K562 (cell line): Measurements from ENCODE around the gene ECSCR. TPM values are rescaled to one million over a fixed set of nuclear protein-coding genes. Genes with fewer than 3 reads are reported as not detected.
A peak's percentile ranks its signal among the peaks of the same experiment; 100 is the strongest.

ENCODE experiments used
- ATF7 ChIP-seq: fragments of 450-650 bp; IDR thresholded peaks from 2 replicates; pipeline ENCODE4 v1.7.1; 2014; ENCODE audit warnings: mild to moderate bottlenecking, moderate library complexity
- BRD4 ChIP-seq: fragments of 200-600 bp; sonication (generic); IDR thresholded peaks from 2 replicates; pipeline ENCODE4 v1.6.1; 2017; ENCODE audit warnings: inconsistent platforms
- E2F3 ChIP-seq: fragments of 250-450 bp; sonication (Bioruptor Pico); IDR thresholded peaks from 2 replicates; pipeline ENCODE4 v1.4.0; 2020; ENCODE audit warnings: mild to moderate bottlenecking
- FOXJ2 ChIP-seq: fragments of 200-800 bp; sonication (Bioruptor generic); IDR thresholded peaks from 2 replicates; pipeline ENCODE4 v1.6.1; 2016; ENCODE audit warnings: missing genetic modification characterization, missing compliant biosample characterization
- GABPA ChIP-seq: fragments of 200-800 bp; sonication (Bioruptor generic); conservative IDR thresholded peaks from 2 replicates; pipeline ENCODE4 v1.6.1; 2016; ENCODE audit warnings: low read depth, missing genetic modification characterization, missing compliant biosample characterization
- JUN ChIP-seq, 2 experiments: sonication (generic) in 1 of 2; formaldehyde crosslinking in 1 of 2; IDR thresholded peaks; 2 replicates each; pipeline versions ENCODE4 v1.6.1 to v1.8.0; 2012 to 2022; ENCODE audit warnings: borderline replicate concordance in 2 of 2, mild to moderate bottlenecking in 2 of 2, improper control_type of control experiment in 1 of 2, low read depth in 1 of 2, low read length in 1 of 2, missing genetic modification reagents in 1 of 2
- KAT7 ChIP-seq: sonication (generic); formaldehyde crosslinking; IDR thresholded peaks from 2 replicates; pipeline ENCODE4 v1.8.0; 2022; ENCODE audit warnings: missing genetic modification reagents, mild to moderate bottlenecking, borderline replicate concordance
- NONO ChIP-seq, 2 experiments: fragments of 200-400 bp in 1 of 2; fragments of 450-650 bp in 1 of 2; formaldehyde crosslinking in 1 of 2; IDR thresholded peaks; 2 replicates each; pipeline ENCODE4 v1.6.1; 2017; ENCODE audit warnings: low read depth in 2 of 2, mild to moderate bottlenecking in 2 of 2, moderate library complexity in 2 of 2, low read length in 1 of 2
- SMARCB1 ChIP-seq: IDR thresholded peaks from 2 replicates; pipeline ENCODE4 v1.6.1; 2011; ENCODE audit warnings: improper control_type of control experiment, low read depth; ENCODE audit not compliant: insufficient read length
- SRSF1 ChIP-seq: fragments of 200-400 bp; formaldehyde crosslinking; IDR thresholded peaks from 2 replicates; pipeline ENCODE4 v1.6.1; 2017; ENCODE audit warnings: mild to moderate bottlenecking, low read depth, low read length, moderate library complexity
- ZNF197 ChIP-seq: fragments of 200-800 bp; sonication (Bioruptor generic); IDR thresholded peaks from 2 replicates; pipeline ENCODE4 v1.6.1; 2016; ENCODE audit warnings: low read depth, missing genetic modification characterization, missing compliant biosample characterization
- polyA plus RNA-seq, 8 experiments: library from polyadenylated mRNA; depleted of rRNA in 4 of 8; stranded (reverse) in 5 of 8; unstranded in 3 of 8; fragments of >200 nt; fragmentation: Nextera tagmentation in 2 of 8; fragmentation: Illumina TruSeq in 1 of 8; extraction: Ambion mirVana in 2 of 8; extraction: Trizol in 1 of 8; gene quantifications; 2 replicates each; pipeline versions ENCODE4 v1.2.1 to v1.2.3, GENCODE V29; 2011 to 2014; ENCODE audit warnings: inconsistent platforms in 1 of 8, missing spikeins in 1 of 8
- total RNA-seq, 7 experiments: library from RNA; depleted of rRNA in 6 of 7; stranded (reverse); fragments of >200 nt in 6 of 7; fragmentation: Illumina TruSeq in 2 of 7; extraction: Trizol in 2 of 7; gene quantifications; 2 replicates each; pipeline versions ENCODE4 v1.2.1 to v1.2.3, GENCODE V29; 2011 to 2021; ENCODE audit warnings: low replicate concordance in 1 of 7
- TF ChIP-seq, protein P1 (sequence below): fragments of 450-650 bp; IDR thresholded peaks from 2 replicates; pipeline ENCODE4 v1.6.1; 2017; ENCODE audit warnings: antibody characterized with exemption
- TF ChIP-seq, protein P2 (sequence below): fragments of 450-650 bp; IDR thresholded peaks from 2 replicates; pipeline ENCODE4 v1.6.1; 2014; ENCODE audit warnings: low read depth, mild to moderate bottlenecking, moderate library complexity, borderline replicate concordance
- TF ChIP-seq, protein P3 (sequence below): fragments of 150-350 bp; IDR thresholded peaks from 2 replicates; pipeline ENCODE4 v1.6.1; 2014; ENCODE audit warnings: low read depth, mild to moderate bottlenecking, low read length, borderline replicate concordance
- TF ChIP-seq, protein P4 (sequence below), 2 experiments: fragments of 450-650 bp; conservative IDR thresholded peaks; 2 replicates each; pipeline ENCODE4 v1.6.1; 2017; ENCODE audit warnings: mild to moderate bottlenecking in 2 of 2, moderate library complexity in 2 of 2

Gene ECSCR
- total and polyA plus RNA-seq, 9 of the 15 experiments (the other 6 are each of a cell fraction or from before 2014, with no cell fraction given): 0.10 to 0.25 (median 0.13) TPM; not detected in 6

DNA sequence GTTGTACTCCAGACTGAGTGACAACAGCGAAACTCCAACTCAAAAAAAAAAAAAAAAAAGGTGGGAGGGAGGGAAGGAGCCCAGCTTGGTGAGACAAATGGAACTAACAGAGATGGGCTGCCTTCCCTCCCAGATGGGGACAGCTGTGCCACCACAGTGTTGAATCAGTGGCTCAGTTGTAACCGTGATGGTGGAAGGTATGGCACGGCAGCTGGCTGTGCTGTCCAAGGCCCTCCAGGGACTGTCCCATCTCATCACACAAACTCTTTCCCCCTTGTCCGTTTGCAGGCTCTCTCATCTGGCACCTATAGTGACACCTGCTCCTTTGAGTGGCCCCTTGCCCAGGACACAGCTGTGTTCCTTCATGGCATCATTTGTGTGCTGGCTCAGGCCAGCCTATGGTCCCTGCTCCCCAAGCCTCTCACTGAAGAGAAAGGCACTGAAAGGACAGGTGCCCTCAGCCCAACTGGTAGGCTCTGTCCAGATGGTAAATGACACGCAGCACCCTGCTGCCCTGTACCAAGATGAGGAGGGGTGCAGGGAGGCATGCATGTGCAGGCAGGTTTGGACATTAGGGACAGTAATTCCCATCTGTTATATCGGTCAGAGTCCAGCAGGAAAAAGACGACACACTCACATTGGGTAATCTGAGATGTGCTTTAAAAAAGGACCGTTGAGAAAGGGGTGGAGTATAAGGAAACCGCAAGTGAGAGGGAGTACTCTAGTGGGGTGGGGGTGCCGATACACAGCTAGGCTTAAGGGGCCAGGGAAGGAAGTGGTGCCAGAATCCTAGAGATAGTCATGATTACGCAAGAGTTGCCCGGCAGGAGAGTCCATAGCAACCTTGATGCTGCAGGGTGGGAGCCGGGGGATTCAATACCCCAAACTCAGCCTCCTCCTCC lies 12.6 kb upstream of the ECSCR start (continued):
- TF ChIP-seq, protein P1, sequence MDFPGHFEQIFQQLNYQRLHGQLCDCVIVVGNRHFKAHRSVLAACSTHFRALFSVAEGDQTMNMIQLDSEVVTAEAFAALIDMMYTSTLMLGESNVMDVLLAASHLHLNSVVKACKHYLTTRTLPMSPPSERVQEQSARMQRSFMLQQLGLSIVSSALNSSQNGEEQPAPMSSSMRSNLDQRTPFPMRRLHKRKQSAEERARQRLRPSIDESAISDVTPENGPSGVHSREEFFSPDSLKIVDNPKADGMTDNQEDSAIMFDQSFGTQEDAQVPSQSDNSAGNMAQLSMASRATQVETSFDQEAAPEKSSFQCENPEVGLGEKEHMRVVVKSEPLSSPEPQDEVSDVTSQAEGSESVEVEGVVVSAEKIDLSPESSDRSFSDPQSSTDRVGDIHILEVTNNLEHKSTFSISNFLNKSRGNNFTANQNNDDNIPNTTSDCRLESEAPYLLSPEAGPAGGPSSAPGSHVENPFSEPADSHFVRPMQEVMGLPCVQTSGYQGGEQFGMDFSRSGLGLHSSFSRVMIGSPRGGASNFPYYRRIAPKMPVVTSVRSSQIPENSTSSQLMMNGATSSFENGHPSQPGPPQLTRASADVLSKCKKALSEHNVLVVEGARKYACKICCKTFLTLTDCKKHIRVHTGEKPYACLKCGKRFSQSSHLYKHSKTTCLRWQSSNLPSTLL: no peak
- no peak for TF ChIP-seq FOXJ2 (tag)
- TF ChIP-seq, protein P2, sequence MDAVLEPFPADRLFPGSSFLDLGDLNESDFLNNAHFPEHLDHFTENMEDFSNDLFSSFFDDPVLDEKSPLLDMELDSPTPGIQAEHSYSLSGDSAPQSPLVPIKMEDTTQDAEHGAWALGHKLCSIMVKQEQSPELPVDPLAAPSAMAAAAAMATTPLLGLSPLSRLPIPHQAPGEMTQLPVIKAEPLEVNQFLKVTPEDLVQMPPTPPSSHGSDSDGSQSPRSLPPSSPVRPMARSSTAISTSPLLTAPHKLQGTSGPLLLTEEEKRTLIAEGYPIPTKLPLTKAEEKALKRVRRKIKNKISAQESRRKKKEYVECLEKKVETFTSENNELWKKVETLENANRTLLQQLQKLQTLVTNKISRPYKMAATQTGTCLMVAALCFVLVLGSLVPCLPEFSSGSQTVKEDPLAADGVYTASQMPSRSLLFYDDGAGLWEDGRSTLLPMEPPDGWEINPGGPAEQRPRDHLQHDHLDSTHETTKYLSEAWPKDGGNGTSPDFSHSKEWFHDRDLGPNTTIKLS: no peak
- TF ChIP-seq ATF7: peak; percentile 89
- peak; percentile 72; the same call in 1 of the 2 replicates for TF ChIP-seq BRD4
- TF ChIP-seq, protein P3, sequence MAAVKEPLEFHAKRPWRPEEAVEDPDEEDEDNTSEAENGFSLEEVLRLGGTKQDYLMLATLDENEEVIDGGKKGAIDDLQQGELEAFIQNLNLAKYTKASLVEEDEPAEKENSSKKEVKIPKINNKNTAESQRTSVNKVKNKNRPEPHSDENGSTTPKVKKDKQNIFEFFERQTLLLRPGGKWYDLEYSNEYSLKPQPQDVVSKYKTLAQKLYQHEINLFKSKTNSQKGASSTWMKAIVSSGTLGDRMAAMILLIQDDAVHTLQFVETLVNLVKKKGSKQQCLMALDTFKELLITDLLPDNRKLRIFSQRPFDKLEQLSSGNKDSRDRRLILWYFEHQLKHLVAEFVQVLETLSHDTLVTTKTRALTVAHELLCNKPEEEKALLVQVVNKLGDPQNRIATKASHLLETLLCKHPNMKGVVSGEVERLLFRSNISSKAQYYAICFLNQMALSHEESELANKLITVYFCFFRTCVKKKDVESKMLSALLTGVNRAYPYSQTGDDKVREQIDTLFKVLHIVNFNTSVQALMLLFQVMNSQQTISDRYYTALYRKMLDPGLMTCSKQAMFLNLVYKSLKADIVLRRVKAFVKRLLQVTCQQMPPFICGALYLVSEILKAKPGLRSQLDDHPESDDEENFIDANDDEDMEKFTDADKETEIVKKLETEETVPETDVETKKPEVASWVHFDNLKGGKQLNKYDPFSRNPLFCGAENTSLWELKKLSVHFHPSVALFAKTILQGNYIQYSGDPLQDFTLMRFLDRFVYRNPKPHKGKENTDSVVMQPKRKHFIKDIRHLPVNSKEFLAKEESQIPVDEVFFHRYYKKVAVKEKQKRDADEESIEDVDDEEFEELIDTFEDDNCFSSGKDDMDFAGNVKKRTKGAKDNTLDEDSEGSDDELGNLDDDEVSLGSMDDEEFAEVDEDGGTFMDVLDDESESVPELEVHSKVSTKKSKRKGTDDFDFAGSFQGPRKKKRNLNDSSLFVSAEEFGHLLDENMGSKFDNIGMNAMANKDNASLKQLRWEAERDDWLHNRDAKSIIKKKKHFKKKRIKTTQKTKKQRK: no peak
- TF ChIP-seq JUN (IDR thresholded peaks at IDR 0.05; ENCODE audit: borderline replicate concordance, low read depth, low read length): 0 out of 2 replicates have a peak, but pooled peaks have one; percentile 33
- no peak for TF ChIP-seq JUN (CRISPR knock-in tag; IDR thresholded peaks at IDR 0.05; ENCODE audit: borderline replicate concordance)
- TF ChIP-seq GABPA (tag): 0 out of 2 replicates have a peak, but pooled peaks have one; percentile 60
- peak; percentile 63; the same call in 1 of the 2 replicates for TF ChIP-seq ZNF197 (CRISPR knock-in tag)
- TF ChIP-seq SRSF1: no peak
- no peak for TF ChIP-seq E2F3 (CRISPR knock-in tag)
- TF ChIP-seq NONO (IDR thresholded peaks at IDR 0.05; ENCODE audit: low read depth in 2 of 2, low read length in 1 of 2): peak in 1 of 2 experiments; percentile 30; a peak in 1 of 4 replicates
- TF ChIP-seq, protein P4, sequence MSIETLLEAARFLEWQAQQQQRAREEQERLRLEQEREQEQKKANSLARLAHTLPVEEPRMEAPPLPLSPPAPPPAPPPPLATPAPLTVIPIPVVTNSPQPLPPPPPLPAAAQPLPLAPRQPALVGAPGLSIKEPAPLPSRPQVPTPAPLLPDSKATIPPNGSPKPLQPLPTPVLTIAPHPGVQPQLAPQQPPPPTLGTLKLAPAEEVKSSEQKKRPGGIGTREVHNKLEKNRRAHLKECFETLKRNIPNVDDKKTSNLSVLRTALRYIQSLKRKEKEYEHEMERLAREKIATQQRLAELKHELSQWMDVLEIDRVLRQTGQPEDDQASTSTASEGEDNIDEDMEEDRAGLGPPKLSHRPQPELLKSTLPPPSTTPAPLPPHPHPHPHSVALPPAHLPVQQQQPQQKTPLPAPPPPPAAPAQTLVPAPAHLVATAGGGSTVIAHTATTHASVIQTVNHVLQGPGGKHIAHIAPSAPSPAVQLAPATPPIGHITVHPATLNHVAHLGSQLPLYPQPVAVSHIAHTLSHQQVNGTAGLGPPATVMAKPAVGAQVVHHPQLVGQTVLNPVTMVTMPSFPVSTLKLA (conservative IDR thresholded peaks at IDR 0.05): peak in 1 of 2 experiments; percentile 64; a peak in 1 of 4 replicates
- TF ChIP-seq KAT7 (CRISPR knock-in tag): no peak
- TF ChIP-seq SMARCB1: peak; percentile 40
